Measurements from ENCODE around the gene CSNK1G2. TPM values are rescaled to one million over a fixed set of nuclear protein-coding genes. Genes with fewer than 3 reads are reported as not detected.
A peak's percentile ranks its signal among the peaks of the same experiment; 100 is the strongest.

Gene CSNK1G2
- total and polyA plus RNA-seq, 2 of the 13 experiments (the other 11 are each of a cell fraction or from before 2014, with no cell fraction given) = 53.8 to 72.5 TPM

DNA sequence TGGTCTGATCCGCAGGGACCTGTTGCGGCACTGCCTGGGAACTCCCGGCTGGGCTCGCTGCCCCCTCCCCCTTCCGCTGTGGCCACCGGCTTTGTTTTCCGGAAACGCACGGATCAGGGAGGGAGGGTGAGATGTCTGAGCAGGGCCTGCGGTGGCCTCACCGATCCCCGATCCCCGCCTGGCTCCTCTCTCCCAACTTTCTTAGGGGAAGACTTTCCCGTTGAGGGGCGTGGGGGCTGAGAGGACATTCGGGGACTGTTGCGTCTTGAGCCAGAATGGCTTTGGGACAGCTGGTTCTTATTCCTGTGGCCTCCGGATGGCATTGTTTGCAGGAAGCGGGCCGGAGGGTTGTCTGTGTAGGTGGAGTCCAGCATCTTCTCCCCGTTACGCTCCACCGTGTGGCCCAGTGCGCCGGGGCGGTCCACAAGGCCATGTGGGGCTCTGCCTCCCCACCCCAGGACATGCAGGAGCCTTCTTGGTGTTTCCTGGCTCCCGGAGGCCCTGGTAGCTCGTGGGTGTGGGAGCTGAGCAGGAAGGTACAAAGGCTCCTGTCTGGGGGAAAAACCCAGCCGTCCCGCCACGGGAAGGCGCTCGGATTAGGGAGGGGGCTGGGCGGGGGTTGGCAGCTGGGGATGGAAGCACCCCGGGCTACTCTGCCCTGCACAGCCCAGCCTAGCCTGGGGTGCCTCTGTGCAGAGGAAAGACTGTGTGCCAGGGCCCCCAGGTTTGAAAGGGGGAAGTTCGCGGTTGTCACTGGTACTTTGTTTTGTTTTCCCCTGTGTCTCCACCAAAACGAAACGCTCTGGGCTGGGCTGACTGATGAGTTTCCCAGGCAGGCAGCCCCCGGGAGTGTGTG lies 1.3 kb downstream of the CSNK1G2 start (continued):
- TF ChIP-seq, protein P1, sequence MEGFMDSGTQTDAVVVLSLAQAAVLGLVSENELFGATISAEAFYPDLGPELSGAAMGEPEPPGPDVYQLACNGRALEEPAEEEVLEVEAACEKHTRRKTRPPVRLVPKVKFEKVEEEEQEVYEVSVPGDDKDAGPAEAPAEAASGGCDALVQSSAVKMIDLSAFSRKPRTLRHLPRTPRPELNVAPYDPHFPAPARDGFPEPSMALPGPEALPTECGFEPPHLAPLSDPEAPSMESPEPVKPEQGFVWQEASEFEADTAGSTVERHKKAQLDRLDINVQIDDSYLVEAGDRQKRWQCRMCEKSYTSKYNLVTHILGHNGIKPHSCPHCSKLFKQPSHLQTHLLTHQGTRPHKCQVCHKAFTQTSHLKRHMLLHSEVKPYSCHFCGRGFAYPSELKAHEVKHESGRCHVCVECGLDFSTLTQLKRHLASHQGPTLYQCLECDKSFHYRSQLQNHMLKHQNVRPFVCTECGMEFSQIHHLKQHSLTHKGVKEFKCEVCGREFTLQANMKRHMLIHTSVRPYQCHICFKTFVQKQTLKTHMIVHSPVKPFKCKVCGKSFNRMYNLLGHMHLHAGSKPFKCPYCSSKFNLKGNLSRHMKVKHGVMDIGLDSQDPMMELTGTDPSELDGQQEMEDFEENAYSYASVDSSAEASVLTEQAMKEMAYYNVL (CRISPR knock-in tag; IDR thresholded peaks at IDR 0.05; ENCODE audit: borderline replicate concordance) = no peak
- TF ChIP-seq CBX1 (IDR thresholded peaks at IDR 0.05; ENCODE audit: low read depth) (no peak), ZNF589 (CRISPR knock-in tag; conservative IDR thresholded peaks at IDR 0.05) (0 out of 2 replicates have a peak, but pooled peaks have one; percentile 38), ZNF629 (CRISPR knock-in tag; conservative IDR thresholded peaks at IDR 0.05) (no peak), KLF11 (CRISPR knock-in tag; IDR thresholded peaks at IDR 0.05) (no peak), SP140L (CRISPR knock-in tag; IDR thresholded peaks at IDR 0.05; ENCODE audit: borderline replicate concordance) (no peak), ZMYM4 (CRISPR knock-in tag; IDR thresholded peaks at IDR 0.05) (peak; percentile 11; the same call in 1 of the 2 replicates), NFIB (CRISPR knock-in tag; IDR thresholded peaks at IDR 0.05; ENCODE audit: borderline replicate concordance) (no peak), ZNF747 (CRISPR knock-in tag; IDR thresholded peaks at IDR 0.05; ENCODE audit: borderline replicate concordance) (peak; percentile 7; the same call in 1 of the 2 replicates), NFRKB (IDR thresholded peaks at IDR 0.05) (no peak), ZNF430 (CRISPR knock-in tag; IDR thresholded peaks at IDR 0.05) (no peak), POLR2G (IDR thresholded peaks at IDR 0.05; ENCODE audit: low read depth, low read length) (peak; percentile 67; the same call in 1 of the 2 replicates), ZNF460 (CRISPR knock-in tag; IDR thresholded peaks at IDR 0.05; ENCODE audit: borderline replicate concordance) (no peak), ZFP41 (CRISPR knock-in tag; IDR thresholded peaks at IDR 0.05; ENCODE audit: borderline replicate concordance) (no peak), ZNF841 (CRISPR knock-in tag; IDR thresholded peaks at IDR 0.05; ENCODE audit: borderline replicate concordance) (no peak), PITX1 (CRISPR knock-in tag; IDR thresholded peaks at IDR 0.05) (peak; percentile 54; the same call in 1 of the 2 replicates), ZNF343 (CRISPR knock-in tag; IDR thresholded peaks at IDR 0.05) (peak; percentile 85; the same call in 1 of the 2 replicates), ZNF607 (CRISPR knock-in tag; IDR thresholded peaks at IDR 0.05; ENCODE audit: borderline replicate concordance) (no peak), TBX3 (IDR thresholded peaks at IDR 0.05; ENCODE audit: borderline replicate concordance) (no peak), XBP1 (CRISPR knock-in tag; IDR thresholded peaks at IDR 0.05) (no peak)
- TF ChIP-seq, protein P2, sequence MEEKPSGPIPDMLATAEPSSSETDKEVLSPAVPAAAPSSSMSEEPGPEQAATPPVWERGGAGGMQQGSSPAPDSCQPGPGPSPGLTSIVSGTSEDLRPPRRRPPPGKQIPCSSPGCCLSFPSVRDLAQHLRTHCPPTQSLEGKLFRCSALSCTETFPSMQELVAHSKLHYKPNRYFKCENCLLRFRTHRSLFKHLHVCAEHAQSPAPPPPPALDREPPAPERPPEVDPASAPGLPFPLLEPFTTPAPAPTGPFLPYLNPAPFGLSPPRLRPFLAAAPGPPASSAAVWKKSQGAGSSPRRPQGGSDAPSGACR (CRISPR knock-in tag; IDR thresholded peaks at IDR 0.05) = no peak
- TF ChIP-seq, protein P3, sequence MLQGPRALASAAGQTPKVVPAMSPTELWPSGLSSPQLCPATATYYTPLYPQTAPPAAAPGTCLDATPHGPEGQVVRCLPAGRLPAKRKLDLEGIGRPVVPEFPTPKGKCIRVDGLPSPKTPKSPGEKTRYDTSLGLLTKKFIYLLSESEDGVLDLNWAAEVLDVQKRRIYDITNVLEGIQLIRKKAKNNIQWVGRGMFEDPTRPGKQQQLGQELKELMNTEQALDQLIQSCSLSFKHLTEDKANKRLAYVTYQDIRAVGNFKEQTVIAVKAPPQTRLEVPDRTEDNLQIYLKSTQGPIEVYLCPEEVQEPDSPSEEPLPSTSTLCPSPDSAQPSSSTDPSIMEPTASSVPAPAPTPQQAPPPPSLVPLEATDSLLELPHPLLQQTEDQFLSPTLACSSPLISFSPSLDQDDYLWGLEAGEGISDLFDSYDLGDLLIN (CRISPR knock-in tag; IDR thresholded peaks at IDR 0.05; ENCODE audit: borderline replicate concordance) = no peak
- TF ChIP-seq, protein P4, sequence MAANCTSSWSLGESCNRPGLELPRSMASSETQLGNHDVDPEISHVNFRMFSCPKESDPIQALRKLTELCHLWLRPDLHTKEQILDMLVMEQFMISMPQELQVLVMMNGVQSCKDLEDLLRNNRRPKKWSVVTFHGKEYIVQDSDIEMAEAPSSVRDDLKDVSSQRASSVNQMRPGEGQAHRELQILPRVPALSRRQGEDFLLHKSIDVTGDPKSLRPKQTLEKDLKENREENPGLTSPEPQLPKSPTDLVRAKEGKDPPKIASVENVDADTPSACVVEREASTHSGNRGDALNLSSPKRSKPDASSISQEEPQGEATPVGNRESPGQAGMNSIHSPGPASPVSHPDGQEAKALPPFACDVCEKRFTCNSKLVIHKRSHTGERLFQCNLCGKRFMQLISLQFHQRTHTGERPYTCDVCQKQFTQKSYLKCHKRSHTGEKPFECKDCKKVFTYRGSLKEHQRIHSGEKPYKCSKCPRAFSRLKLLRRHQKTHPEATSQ (CRISPR knock-in tag; IDR thresholded peaks at IDR 0.05; ENCODE audit: borderline replicate concordance) = no peak
